ENCODE data around the gene RAB22A. TPM values are rescaled to one million over a fixed set of nuclear protein-coding genes. Genes with fewer than 3 reads are reported as not detected.
"Not testable (repeated sequence)": the region's sequence is repeated elsewhere in the genome, so short reads cannot be mapped to it uniquely, and the experiment has no call there.

Gene RAB22A
- total RNA-seq, 1 donor from 2014 or later: 17.7 TPM

DNA sequence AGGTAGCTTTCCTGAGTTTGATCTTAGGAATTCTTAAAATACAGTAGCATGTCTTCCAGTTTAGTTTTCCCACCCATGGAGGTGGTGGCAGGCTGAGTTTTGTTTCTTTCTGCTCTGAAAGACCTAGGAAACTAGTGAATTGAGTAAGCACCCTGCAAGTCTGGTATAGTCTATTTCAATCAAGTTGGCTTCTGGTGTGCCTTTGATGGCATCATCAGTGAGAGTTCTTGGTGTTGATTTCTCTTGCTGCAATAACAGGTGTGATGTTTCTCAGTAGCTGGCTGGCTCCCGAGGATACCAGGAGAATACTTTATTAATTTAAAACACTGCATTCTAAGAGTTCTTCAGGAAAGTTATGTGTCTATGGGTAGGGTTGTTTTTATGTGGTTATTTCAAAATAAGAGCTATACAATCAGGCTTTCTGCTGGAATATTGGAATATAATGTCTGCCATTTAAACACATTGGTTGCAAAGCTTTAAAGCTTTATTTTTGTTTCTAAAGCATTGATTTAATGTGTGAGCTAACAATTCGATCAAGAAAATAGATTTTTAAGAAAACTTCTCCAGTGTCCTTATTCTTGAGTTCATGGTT is 98.5 kb downstream of the RAB22A start:
- Mint-ChIP-seq H3K9me3 (no peaks in the 10 kb centered on the region), H3K27me3 (no peaks in the 10 kb centered on the region), H3K4me3 (no peak overlapping the region), H3K27ac (no peak overlapping the region), H3K4me1 (ENCODE audit: unreplicated experiment) (peaks cover 23% of the 10 kb centered on the region), H3K36me3 (no peaks in the 10 kb centered on the region)
- TF ChIP-seq, protein P1, sequence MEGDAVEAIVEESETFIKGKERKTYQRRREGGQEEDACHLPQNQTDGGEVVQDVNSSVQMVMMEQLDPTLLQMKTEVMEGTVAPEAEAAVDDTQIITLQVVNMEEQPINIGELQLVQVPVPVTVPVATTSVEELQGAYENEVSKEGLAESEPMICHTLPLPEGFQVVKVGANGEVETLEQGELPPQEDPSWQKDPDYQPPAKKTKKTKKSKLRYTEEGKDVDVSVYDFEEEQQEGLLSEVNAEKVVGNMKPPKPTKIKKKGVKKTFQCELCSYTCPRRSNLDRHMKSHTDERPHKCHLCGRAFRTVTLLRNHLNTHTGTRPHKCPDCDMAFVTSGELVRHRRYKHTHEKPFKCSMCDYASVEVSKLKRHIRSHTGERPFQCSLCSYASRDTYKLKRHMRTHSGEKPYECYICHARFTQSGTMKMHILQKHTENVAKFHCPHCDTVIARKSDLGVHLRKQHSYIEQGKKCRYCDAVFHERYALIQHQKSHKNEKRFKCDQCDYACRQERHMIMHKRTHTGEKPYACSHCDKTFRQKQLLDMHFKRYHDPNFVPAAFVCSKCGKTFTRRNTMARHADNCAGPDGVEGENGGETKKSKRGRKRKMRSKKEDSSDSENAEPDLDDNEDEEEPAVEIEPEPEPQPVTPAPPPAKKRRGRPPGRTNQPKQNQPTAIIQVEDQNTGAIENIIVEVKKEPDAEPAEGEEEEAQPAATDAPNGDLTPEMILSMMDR (conservative IDR thresholded peaks at IDR 0.05): no peak
- DNase-seq (ENCODE audit: extremely low spot score, unreplicated experiment): no peak

DNA sequence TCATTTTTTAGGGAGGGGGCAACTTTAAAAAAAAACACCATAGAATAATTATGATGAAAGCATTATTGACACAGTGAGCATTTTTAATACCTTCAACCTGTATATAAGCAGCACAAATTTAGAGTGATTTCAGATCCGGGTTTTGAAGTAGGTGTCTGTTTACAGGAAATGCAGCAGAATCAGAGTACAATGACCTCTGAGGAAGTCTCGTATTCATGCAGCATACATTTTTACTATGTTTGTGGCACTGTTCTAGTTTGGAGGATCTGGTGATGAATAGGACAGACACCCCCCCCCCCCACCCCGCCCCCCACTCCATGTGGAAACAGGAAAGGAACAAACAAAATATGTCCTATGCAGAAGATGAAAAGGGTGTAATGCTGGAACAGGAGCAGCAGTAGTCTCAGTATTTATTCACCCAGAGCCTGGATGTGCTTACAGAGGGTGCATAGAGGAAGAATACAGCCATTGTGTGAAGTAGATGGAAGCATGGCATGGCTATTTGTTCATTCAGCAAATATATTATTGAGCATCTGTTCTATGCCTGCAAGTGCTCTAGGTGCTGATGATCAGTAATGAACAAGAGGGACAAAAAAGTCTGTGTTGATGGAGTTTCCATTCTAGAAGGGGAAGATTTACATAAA is 99.2 kb downstream of the RAB22A start:
- Mint-ChIP-seq H3K4me3 (no peak overlapping the region), H3K9me3 (no peaks in the 10 kb centered on the region)

DNA sequence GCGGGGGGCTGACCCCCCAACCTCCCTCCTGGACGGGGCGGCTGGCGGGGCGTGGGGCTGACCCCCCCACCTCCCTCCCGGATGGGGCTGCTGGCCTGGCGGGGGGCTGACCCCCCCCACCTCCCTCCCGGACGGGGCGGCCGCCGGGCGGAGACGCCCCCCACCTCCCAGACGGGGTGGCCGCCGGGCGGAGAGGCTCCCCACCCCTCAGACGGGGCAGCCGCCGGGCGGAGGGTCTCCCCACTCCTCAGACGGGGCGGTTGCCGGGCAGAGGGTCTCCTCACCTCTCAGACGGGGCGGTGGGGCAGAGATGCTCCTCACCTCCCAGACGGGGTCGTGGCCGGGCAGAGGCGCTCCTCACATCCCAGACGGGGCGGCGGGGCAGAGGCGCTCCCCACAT is 104.7 kb downstream of the RAB22A start:
- H3K9me3 Mint-ChIP-seq: not testable (repeated sequence)
- peaks cover 11% of the 10 kb centered on the region for H3K4me1 Mint-ChIP-seq (ENCODE audit: unreplicated experiment)

More for the DNA sequence above, 99.2 kb downstream of the RAB22A start:
- no peaks in the 10 kb centered on the region for H3K27me3 Mint-ChIP-seq
- no peaks in the 10 kb centered on the region for H3K36me3 Mint-ChIP-seq
- no peak overlapping the region for H3K27ac Mint-ChIP-seq
- TF ChIP-seq, protein P1 (conservative IDR thresholded peaks at IDR 0.05): no peak
- no peak for DNase-seq (ENCODE audit: extremely low spot score, unreplicated experiment)
- H3K4me1 Mint-ChIP-seq (ENCODE audit: unreplicated experiment): peaks cover 23% of the 10 kb centered on the region

DNA sequence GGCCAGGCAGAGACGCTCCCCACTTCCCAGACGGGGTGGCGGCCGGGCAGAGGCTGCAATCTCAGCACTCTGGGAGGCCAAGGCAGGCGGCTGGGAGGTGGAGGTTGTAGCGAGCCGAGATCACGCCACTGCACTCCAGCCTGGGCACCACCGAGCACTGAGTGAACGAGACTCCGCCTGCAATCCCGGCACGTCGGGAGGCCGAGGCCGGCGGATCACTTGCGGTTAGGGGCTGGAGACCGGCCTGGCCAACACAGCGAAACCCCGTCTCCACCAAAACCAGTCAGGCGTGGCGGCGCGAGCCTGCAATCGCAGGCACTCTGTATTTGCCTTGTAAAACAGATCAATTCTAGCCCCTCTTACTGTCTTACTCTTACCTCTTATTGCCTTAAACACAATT is 105.3 kb downstream of the RAB22A start:
- not testable (repeated sequence) for H3K4me3 Mint-ChIP-seq; H3K9me3 Mint-ChIP-seq; H3K27me3 Mint-ChIP-seq; H3K27ac Mint-ChIP-seq; DNase-seq (ENCODE audit: extremely low spot score, unreplicated experiment)
- peaks cover 11% of the 10 kb centered on the region for H3K4me1 Mint-ChIP-seq (ENCODE audit: unreplicated experiment)
- peaks cover 13% of the 10 kb centered on the region for H3K36me3 Mint-ChIP-seq

More for the DNA sequence above, 104.7 kb downstream of the RAB22A start:
- H3K27me3 Mint-ChIP-seq; DNase-seq (ENCODE audit: extremely low spot score, unreplicated experiment); H3K36me3 Mint-ChIP-seq; H3K4me3 Mint-ChIP-seq; H3K27ac Mint-ChIP-seq: not testable (repeated sequence)

DNA sequence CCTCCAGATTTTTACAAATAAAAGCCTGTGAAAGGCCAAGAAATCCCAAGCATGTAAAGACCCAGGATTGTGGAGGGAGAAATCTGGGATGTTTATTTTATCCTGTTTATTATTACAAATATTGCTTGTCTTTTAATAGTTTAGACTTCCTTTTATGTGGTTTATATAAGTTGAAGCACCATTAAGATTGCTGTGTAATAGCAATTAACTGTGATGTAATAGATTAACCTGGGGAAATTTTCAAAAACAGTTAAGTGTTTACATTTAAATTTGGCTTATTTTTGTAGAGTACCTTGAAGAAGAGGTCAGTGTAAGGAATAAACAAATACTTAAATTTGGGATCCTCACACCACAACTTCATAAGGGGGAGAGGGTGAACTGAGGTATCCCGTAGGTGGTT is 106.5 kb downstream of the RAB22A start:
- no peak overlapping the region for H3K4me3 Mint-ChIP-seq
- peaks cover 20% of the 10 kb centered on the region for H3K36me3 Mint-ChIP-seq
- no peaks in the 10 kb centered on the region for H3K9me3 Mint-ChIP-seq
- H3K27me3 Mint-ChIP-seq: no peaks in the 10 kb centered on the region
- H3K27ac Mint-ChIP-seq: no peak overlapping the region
- no peak for DNase-seq (ENCODE audit: extremely low spot score, unreplicated experiment)
- TF ChIP-seq, protein P1 (conservative IDR thresholded peaks at IDR 0.05): no peak
- peaks cover 15% of the 10 kb centered on the region for H3K4me1 Mint-ChIP-seq (ENCODE audit: unreplicated experiment)

DNA sequence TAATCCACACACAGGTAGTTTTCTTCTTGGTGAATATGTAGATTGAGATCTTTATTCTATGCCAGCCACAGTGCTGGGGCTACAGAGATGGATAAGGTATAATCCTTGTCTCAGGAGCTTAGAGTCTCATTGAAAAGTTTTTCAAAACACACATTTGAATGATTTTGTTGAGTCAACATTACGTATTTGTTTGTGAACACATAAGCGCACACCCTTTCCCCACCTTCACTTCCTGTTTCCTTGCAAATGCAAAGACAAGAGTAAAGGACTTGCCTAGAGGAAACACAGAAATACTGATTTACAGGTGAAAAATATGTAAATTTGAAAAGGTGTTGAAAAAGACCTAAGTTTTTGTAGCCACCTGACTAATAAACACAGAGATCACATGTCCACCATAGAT is 107.3 kb downstream of the RAB22A start:
- Mint-ChIP-seq H3K4me1 (ENCODE audit: unreplicated experiment) (peaks cover 16% of the 10 kb centered on the region), H3K4me3 (no peak overlapping the region), H3K36me3 (peaks cover 20% of the 10 kb centered on the region), H3K27ac (peak overlapping the region; percentile 3), H3K27me3 (no peaks in the 10 kb centered on the region), H3K9me3 (no peaks in the 10 kb centered on the region)
- TF ChIP-seq, protein P1 (conservative IDR thresholded peaks at IDR 0.05): no peak
- DNase-seq (ENCODE audit: extremely low spot score, unreplicated experiment): no peak

Other genes starting within 250 kb of the RAB22A start
- gene ANKRD60, start 81.1 kb upstream of the RAB22A start, total RNA-seq (ENCODE audit: low replicate concordance): not detected in 2 replicates
- 58.9 and 62.6 TPM in 2 replicates for gene VAPB, start 79.5 kb downstream of the RAB22A start, total RNA-seq (ENCODE audit: low replicate concordance)
- 0.26 and 0.53 TPM in 2 replicates for gene APCDD1L, start 205.7 kb downstream of the RAB22A start, total RNA-seq (ENCODE audit: low replicate concordance)